Stomach (tissue), 4 donors: ENCODE measurements around the gene ZFAND4.
"Not testable (repeated sequence)": the region's sequence is repeated elsewhere in the genome, so short reads cannot be mapped to it uniquely, and the experiment has no call there.

Source experiments
- EP300 ChIP-seq: sonication (generic); formaldehyde crosslinking; IDR thresholded peaks from one replicate; pipeline ENCODE4 v1.6.1; 2017; ENCODE audit warnings: antibody characterized with exemption
- POLR2A ChIP-seq, 4 donors: fragments of 450-650 bp; IDR thresholded peaks; one replicate each; pipeline ENCODE4 v1.6.1; 2016; ENCODE audit warnings: antibody characterized with exemption in 4 of 4, control low read depth in 2 of 4, mild to moderate bottlenecking in 1 of 4, moderate library complexity in 1 of 4
- TF ChIP-seq, protein P1 (sequence below), 7 experiments: fragments of 450-650 bp in 4 of 7; fragments of 200-600 bp in 3 of 7; sonication (generic) in 3 of 7; IDR thresholded peaks; one replicate each; pipeline ENCODE4 v1.5.1; 2016 to 2019; ENCODE audit warnings: antibody characterized with exemption in 7 of 7, control low read depth in 2 of 7, mild to moderate bottlenecking in 1 of 7

DNA sequence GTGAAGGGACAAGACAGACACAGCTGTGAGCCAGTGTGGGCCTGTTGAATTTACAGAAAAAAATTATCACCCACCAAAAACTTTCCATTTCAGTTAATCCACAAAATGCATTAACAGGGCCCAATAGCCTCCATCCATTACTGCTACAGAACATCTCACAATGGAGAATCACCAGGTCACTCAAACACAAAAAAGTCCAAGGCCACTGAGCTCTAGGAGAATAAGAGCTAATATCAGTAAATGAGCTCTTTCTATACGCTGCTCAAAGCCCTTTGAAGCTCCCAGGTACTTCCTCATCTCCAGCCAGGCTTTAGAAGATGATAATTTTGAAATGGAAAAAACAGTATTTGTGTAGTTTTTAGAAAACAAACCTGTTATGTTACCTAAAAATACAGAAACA lies 45.1 kb upstream of the ZFAND4 start:
- not testable (repeated sequence) for TF ChIP-seq POLR2A (IDR thresholded peaks at IDR 0.05); EP300
- TF ChIP-seq, protein P1, sequence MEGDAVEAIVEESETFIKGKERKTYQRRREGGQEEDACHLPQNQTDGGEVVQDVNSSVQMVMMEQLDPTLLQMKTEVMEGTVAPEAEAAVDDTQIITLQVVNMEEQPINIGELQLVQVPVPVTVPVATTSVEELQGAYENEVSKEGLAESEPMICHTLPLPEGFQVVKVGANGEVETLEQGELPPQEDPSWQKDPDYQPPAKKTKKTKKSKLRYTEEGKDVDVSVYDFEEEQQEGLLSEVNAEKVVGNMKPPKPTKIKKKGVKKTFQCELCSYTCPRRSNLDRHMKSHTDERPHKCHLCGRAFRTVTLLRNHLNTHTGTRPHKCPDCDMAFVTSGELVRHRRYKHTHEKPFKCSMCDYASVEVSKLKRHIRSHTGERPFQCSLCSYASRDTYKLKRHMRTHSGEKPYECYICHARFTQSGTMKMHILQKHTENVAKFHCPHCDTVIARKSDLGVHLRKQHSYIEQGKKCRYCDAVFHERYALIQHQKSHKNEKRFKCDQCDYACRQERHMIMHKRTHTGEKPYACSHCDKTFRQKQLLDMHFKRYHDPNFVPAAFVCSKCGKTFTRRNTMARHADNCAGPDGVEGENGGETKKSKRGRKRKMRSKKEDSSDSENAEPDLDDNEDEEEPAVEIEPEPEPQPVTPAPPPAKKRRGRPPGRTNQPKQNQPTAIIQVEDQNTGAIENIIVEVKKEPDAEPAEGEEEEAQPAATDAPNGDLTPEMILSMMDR (IDR thresholded peaks at IDR 0.05), result not testable (repeated sequence)
